HFFc6 (cell line): ENCODE results near the gene PCGF2. TPM values are rescaled to one million over a fixed set of nuclear protein-coding genes. Genes with fewer than 3 reads are reported as not detected.

ENCODE experiments used
- DNase-seq: peaks from one replicate; pipeline ENCODE4 v3.0.0-alpha.2; 2018
- H3K27ac Mint-ChIP-seq: 2 replicates; pipeline ENCODE4 v1.8.0; 2020; ENCODE audit warnings: mild to moderate bottlenecking, mixed read lengths
- H3K27me3 Mint-ChIP-seq: 2 replicates; pipeline ENCODE4 v1.8.0; 2021; ENCODE audit warnings: mild to moderate bottlenecking, moderate library complexity, mixed read lengths; ENCODE audit not compliant: insufficient read depth
- H3K36me3 Mint-ChIP-seq: 2 replicates; pipeline ENCODE4 v1.8.0; 2021; ENCODE audit warnings: low read depth, mixed read lengths
- H3K4me1 Mint-ChIP-seq: 2 replicates; pipeline ENCODE4 v1.8.0; 2020; ENCODE audit warnings: low read depth, mixed read lengths
- H3K4me3 Mint-ChIP-seq: 2 replicates; pipeline ENCODE4 v1.8.0; 2020; ENCODE audit warnings: mild to moderate bottlenecking, moderate library complexity, mixed read lengths
- H3K9me3 Mint-ChIP-seq: 2 replicates; pipeline ENCODE4 v1.8.0; 2020; ENCODE audit warnings: mild to moderate bottlenecking, mixed read lengths
- total RNA-seq, 6 experiments: library from RNA; stranded (reverse); fragmentation: NEBNext Ultra II Directional; extraction: Animal tissue kit (Norgen Biotek cat#: 25700); gene quantifications; 2 replicates in 1 of 6; 3 replicates in 5 of 6; pipeline ENCODE4 v1.2.3, GENCODE V29; 2021
- TF ChIP-seq, protein P1 (sequence below): fragments of 200-600 bp; sonication (generic); IDR thresholded peaks from 2 replicates; pipeline ENCODE4 v1.5.0; 2021; ENCODE audit warnings: antibody characterized with exemption, mild to moderate bottlenecking

Gene PCGF2
- total RNA-seq, 6 experiments from 2014 or later = 59.7 to 73.5 (median 69.0) TPM

DNA sequence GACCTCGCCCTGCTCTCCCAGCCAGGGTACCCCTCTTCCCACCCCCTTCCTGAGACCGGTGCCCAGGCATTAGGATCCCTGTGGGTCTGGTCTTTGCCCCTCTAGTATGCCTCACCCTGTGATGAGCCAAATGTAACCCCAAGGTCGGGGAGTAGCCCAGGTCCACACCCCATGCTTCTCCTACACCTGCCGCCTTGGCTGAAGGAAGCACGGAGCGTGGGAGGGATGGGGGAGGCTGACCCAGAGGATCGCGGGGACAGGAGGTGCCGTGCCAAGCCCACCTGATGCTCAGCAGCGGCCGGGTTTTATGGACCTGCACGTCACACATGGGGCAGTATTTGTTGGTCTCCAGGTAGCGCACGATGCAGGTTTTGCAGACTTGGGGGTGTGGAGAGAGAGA is 8.8 kb downstream of the PCGF2 start:
- peaks cover 38% of the 10 kb centered on the region for H3K4me1 Mint-ChIP-seq
- TF ChIP-seq, protein P1, sequence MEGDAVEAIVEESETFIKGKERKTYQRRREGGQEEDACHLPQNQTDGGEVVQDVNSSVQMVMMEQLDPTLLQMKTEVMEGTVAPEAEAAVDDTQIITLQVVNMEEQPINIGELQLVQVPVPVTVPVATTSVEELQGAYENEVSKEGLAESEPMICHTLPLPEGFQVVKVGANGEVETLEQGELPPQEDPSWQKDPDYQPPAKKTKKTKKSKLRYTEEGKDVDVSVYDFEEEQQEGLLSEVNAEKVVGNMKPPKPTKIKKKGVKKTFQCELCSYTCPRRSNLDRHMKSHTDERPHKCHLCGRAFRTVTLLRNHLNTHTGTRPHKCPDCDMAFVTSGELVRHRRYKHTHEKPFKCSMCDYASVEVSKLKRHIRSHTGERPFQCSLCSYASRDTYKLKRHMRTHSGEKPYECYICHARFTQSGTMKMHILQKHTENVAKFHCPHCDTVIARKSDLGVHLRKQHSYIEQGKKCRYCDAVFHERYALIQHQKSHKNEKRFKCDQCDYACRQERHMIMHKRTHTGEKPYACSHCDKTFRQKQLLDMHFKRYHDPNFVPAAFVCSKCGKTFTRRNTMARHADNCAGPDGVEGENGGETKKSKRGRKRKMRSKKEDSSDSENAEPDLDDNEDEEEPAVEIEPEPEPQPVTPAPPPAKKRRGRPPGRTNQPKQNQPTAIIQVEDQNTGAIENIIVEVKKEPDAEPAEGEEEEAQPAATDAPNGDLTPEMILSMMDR = no peak
- H3K4me3 Mint-ChIP-seq = no peak overlapping the region
- peaks cover 6% of the 10 kb centered on the region for H3K36me3 Mint-ChIP-seq
- no peaks in the 10 kb centered on the region for H3K9me3 Mint-ChIP-seq
- no peak for DNase-seq
- H3K27ac Mint-ChIP-seq = no peak overlapping the region; the same call in 1 of the 2 replicates
- H3K27me3 Mint-ChIP-seq = peaks cover 6% of the 10 kb centered on the region

- H3K4me1 Mint-ChIP-seq = peaks cover 33% of the 10 kb centered on the region
- H3K9me3 Mint-ChIP-seq = no peaks in the 10 kb centered on the region
- H3K27me3 Mint-ChIP-seq = peaks cover 6% of the 10 kb centered on the region
- TF ChIP-seq, protein P1 = no peak
- peak overlapping the region; percentile 18; the same call in 1 of the 2 replicates for H3K27ac Mint-ChIP-seq
- DNase-seq = no peak
- no peak overlapping the region for H3K4me3 Mint-ChIP-seq
- peaks cover 6% of the 10 kb centered on the region; the same call in 1 of the 2 replicates for H3K36me3 Mint-ChIP-seq
Measured at GRCh38 chr17:38738686-38739085, 9.4 kb downstream of the PCGF2 start.

DNA sequence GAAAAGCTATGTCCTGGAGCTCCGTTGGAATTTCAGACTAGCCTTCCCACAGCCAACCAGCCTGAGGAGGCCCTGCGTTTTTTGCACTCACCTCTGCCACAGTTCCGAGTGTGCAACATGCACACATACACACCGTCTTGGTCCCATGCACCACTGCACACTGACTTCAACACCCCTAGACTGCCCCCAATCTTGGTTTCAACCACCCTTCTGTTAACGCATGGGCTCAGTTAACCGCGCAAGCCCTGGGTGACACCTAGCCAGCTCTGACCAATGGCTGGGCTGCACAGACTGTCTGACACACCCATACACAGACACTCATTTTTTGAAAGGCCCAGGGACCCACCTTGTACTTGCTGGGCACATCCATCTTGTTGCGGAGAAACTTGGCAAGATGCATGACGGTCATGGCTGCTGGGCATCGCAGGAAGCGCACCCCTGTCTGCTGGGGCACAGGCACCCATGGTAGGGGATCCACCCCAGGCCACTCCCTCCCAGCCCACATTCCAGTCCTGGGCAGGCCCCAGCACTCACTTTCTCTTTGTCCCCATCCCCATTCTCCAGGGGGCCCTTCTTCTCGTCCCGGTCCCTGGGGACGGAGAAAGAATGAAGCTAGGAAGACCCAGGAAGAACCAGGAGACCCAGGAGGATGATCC is 10.0 kb downstream of the PCGF2 start:
- Mint-ChIP-seq H3K27ac (no peak overlapping the region), H3K4me1 (peaks cover 28% of the 10 kb centered on the region), H3K4me3 (no peak overlapping the region), H3K9me3 (no peaks in the 10 kb centered on the region), H3K27me3 (peaks cover 6% of the 10 kb centered on the region), H3K36me3 (peaks cover 7% of the 10 kb centered on the region; the same call in 1 of the 2 replicates)
- TF ChIP-seq, protein P1 = no peak
- DNase-seq = no peak

- Mint-ChIP-seq H3K27me3 (peaks cover 7% of the 10 kb centered on the region), H3K4me3 (no peak overlapping the region), H3K27ac (peak overlapping the region; percentile 24), H3K36me3 (peaks cover 13% of the 10 kb centered on the region; the same call in 1 of the 2 replicates), H3K4me1 (peaks cover 31% of the 10 kb centered on the region), H3K9me3 (no peaks in the 10 kb centered on the region)
- no peak for DNase-seq
- TF ChIP-seq, protein P1 = peak; percentile 95
Measured at GRCh38 chr17:38735161-38735997, 12.8 kb downstream of the PCGF2 start.

DNA sequence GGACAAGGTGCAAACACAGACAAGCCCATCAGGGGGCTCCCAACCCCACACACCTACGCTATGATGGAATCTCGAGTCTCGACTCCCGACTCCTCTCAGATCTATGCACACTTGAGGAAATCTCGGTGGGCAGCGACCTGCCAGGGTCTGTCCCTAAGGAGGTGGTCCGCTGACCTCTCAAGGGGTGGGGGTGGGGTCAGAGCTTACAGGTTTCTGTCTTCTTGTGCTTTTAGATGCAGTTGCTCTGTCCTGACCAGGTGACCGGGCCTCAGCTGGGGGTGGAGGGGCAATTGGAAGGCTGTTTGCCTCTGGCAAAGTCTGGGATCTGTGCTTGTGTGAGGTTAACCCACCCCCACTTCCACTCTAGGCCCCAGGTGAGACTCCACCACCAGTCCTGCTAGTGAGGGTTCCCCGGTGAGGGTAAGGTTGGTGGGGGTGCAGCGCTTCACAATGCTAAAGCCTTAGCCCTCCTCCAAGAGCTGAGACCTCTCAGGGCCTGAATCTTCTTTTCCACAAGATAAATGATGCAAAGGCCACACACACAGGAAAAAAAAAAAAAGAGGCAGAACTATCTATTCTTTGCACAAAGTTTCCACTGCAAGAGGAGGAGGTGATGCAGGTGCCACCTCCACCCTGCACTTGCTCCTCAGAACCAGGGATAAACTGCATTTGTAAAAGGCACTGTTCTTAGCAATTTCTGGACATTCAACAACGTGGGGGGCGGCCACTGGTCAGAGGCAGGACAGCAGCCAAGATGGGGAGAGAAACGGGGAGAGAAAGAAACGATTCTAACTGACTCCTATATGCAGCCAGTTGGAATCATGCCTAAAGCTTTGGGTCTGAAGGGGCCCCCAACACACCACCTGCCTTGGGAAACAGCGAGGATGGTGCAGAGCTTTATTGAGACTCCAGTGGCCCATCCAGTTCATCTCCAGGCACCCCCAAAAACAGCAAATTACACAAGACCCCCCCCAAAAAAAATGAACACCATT is 13.9 kb downstream of the PCGF2 start:
- H3K27ac Mint-ChIP-seq = no peak overlapping the region; the same call in 1 of the 2 replicates
- H3K4me3 Mint-ChIP-seq = no peak overlapping the region
- peaks cover 8% of the 10 kb centered on the region for H3K27me3 Mint-ChIP-seq
- TF ChIP-seq, protein P1 = peak; percentile 46; the same call in 1 of the 2 replicates
- peaks cover 13% of the 10 kb centered on the region; the same call in 1 of the 2 replicates for H3K36me3 Mint-ChIP-seq
- no peaks in the 10 kb centered on the region for H3K9me3 Mint-ChIP-seq
- DNase-seq = no peak
- peaks cover 34% of the 10 kb centered on the region for H3K4me1 Mint-ChIP-seq
